Left ventricle myocardium superior (tissue), 1 donor: Measurements from ENCODE around the gene ERVW-1. TPM values are rescaled to one million over a fixed set of nuclear protein-coding genes. Genes with fewer than 3 reads are reported as not detected.

Experiments
- ATAC-seq: fragments of 200-7000 bp; cut with Tn5 transposase; one replicate; pipeline ENCODE4 v1.9.1; 2020; ENCODE audit warnings: mild to moderate bottlenecking, moderate library complexity
- DNase-seq: peaks from one replicate; pipeline ENCODE4 v3.0.0-alpha.2; 2020
- intact Hi-C: fragments of 100-400 bp; cut with micrococcal nuclease; formaldehyde crosslinking; loops from one replicate; pipeline ENCODE4 v1.11.0; 2022
- total RNA-seq: library from RNA; stranded (reverse); fragmentation: NEBNext Ultra II Directional; extraction: Animal tissue kit (Norgen Biotek cat#: 25700); gene quantifications from one replicate; pipeline ENCODE4 v1.2.1, GENCODE V29; 2021
- donor health status: DM: no; HTN: yes; CAD: no; lungs with severe emphysema.

The ERVW-1 gene
- total RNA-seq, 1 donor from 2014 or later, result not detected

DNA sequence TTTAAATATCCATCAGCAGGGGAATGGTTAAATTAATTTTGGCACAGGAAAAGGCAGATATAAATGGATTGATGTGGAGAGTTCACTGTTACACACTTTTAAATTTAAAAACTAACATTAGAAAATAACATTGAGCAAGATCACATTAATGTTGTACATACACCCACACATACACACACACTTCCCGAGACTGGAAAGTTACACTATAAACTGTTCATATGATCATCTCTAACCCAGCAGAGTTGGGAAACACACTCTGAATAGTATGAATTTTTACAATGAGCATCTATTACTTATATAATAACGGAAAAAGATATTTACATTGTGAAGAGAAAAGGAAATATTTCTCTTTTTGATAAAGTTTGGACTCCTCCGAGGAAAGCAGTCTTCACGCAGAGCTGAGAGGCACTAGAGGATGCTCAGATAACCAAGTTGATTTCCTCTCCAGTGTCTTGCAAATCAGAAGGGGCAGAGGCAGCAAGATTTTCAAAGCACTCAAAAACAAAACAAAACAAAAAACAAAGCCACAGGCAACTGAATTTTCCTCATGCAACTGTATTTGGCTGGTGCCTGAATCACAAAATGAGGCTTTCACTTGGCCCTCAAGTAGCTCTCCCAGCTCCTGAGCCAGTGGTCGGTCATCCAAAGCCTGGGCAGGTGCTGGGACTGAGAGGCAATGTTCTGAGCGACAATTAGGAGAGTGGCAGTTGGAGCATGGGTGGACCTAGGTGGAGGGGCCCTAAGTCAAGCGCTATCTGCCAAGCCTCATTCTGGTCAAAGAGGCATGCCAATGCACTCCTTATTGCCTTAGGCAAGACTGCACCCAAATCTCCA is 40.9 kb downstream of the ERVW-1 start:
- DNase-seq (no peak), ATAC-seq (no peak)
- intact Hi-C loops, result no loop called here

DNA sequence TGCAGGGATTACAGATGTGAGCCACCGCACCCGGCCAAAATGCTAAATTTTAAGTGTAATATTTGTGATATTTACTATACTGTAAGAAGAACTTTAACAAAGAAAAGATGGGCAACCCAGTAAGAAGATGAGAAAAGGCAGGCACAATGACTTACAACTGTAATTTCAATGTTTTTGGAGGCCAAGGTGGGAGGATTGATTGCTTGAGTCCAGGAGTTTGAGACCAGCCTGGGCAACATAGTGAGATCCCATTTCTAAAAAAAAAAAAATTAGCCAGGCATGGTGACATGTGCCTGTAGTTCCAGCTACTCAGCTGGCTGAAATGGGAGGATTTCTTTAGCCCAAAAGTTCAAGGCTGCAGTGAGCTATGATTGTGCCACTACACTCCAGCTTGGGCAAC is 42.2 kb downstream of the ERVW-1 start:
- intact Hi-C loops, result no loop called here
- DNase-seq (no peak), ATAC-seq (no peak)

DNA sequence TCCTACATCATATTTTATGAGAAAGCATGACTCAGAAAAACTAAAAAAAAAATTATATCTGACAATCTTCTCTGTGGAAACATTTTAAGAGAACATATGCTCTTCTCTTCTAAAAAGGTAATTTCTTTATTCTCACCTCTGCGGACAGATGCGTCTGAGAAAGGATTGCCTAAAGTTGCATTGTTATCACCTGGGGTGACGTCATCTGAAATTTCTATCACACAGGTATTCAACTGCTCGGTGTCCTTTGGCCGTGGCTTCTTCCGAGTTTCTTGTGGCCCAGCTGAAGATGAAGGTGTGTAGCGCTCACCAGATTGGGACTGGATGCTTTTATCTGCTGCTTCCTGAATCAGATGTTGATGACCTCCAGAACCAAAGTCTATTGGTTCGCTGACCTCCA is 44.7 kb downstream of the ERVW-1 start:
- ATAC-seq, result no peak
- no peak for DNase-seq
- intact Hi-C loops, result no loop called here

DNA sequence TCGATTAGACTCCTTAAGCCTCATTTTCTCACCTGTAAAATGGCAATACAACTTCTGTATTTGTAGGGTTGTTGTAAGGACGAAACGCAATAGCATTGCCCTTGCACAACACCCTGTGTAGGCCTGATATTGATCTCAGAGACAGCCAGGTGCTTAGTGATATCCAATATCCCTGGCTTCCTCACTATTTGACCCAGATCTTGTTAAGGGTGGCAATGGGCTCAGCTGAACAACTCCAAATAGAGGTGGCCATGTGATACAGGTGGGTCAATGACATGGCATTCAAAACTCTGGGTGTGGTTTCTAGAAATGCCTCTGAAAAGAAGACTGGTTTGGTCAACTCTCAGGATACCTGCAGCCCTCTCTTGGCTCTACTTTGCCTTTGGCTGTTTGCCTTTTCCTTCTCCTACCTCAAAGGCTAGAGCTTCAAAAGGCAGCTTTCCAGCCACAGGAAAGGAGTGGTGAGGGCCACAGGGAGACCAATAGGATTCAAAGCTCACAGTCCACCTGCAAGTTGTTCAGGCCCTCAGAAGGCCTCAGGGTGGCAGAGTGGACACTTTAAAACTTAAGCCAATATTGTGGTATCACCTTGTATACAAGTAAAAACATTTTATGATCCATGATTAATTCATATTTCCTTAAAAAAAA is 45.3 kb downstream of the ERVW-1 start:
- intact Hi-C loops, result no loop called here
- DNase-seq (no peak), ATAC-seq (no peak)

DNA sequence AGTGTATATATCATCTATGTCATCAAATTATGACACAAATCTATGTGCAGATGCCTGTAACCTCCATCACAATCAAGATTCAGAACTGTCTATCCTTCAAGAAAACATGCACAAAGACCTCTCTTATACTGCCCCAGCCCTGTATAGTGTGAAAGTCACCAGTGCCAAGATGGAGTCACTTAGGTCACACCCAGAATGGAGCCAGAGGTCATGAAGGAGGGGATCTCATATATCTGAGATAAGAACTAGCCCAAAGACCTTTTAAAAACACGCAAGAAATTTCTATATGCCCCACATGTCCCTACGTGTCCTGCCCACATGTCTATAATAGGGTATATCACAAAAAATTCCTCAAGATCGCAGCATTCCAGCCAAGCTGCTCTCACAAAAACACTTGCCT is 50.6 kb downstream of the ERVW-1 start:
- DNase-seq (no peak), ATAC-seq (no peak)
- intact Hi-C loops, result no loop called here

DNA sequence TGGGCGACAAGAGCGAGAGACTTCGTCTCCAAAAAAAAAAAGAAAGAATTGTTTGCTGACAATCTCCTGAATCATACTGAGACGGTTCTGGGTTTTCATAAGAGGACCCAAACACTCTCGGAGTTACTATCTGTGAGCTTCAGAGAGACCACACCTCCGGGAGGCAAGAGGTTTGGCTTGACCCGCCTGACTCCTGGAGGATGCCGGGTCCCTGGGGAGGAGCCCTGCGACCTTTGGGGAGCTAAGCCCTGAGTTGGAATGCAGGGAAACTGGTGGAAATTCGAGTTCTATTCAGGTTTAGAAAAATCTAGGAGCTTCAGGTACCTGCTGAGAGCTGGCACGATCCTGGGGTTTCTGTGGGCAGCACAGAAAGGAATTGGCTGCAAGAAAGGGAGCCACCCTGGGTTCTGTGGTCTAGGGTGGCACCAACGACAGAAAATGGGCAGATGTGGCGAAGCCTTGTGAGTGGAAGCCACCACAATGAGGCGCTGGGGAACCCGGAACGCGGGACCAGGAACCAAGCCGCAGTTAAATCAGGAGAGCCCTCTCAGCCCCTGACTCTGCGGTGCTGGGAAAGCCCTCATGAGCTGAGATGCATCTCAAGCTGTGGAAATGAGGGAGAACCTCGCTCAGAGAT is 52.3 kb downstream of the ERVW-1 start:
- no peak for ATAC-seq

DNA sequence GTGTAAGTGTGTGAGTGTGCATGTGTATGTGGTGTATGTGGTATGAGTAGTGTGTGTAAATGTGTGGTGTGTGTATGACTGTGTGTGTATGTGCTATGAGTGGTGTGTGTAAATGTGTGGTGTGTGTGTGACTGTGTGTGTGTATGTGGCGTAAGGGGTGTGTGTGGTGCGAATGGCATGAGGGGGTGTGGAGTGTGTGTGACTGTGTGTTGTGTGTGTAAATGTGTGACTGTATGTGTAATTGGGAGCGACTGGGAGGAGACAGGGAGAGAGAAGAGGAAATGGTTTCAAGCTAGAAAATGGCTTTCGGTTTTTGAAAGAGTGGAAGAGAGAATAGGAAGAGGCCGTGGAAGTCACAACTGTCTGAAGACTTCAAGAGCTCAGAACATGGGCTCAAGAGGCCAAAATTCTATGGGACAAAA is 54.0 kb downstream of the ERVW-1 start:
- ATAC-seq, result no peak
- DNase-seq, result no peak
- intact Hi-C loops, result no loop called here

More for the DNA sequence above, 52.3 kb downstream of the ERVW-1 start:
- intact Hi-C loops, result no loop called here
- no peak for DNase-seq

DNA sequence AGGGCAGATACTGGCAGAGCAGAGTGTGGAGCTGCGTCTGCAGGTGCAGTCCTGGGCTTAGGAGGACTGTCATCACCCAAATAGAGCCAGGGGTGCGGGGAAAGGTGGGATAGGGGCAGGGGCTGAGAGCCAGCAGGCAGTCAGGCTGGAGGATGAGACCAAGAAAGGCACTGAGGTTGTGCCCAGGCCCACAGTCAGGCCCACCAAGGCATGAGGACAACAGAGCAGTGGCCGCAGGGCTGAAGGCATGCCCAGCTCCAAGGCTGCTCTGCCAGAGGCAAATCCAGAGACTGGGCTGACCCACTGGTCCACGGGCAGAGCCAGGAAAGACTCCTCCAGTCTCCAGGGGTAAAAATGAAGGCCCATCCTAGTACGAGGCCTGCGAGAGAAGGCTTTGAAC is 54.8 kb downstream of the ERVW-1 start:
- no peak for DNase-seq
- intact Hi-C loops, result no loop called here
- ATAC-seq, result no peak

DNA sequence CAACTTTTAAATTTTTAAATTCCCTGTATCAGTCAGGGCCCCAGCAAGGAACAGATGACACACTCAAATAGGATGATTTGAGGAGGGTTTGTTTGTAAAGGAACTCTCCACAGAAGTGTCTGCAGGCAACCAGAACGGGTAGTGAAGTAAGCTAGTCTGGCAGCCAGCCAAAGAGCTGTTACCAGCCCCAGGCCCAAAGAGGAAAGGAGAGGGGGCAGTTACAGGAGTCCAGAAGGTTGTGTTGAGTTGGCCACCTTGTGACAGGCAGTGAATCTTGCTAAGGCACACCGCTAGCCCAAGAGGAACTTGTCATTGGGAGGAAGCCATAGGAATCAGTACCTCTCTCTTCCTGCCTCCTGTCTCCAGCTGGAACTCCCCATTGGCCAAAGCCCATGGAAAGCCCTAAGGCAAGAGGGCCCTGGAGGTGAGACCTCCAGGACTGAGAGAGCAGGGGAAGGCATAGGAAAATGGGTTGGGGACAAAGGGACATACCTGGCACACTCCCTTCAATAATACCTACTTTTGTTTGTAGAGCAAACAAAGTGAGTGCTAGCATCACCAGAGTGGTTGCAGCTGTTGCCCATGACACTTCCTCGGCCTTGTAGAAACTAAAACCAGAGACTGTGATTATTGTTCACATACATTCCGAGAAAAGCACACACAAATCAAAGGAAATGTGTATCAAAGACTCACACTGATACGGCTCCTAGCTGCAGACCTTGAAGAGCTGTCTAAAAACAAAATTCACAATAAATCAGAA is 55.9 kb downstream of the ERVW-1 start:
- ATAC-seq (no peak), DNase-seq (no peak)
- intact Hi-C loops, result no loop called here

Other genes with a start within 250 kb of the ERVW-1 start
- 23.9 TPM for gene KRIT1, start 232.0 kb downstream of the ERVW-1 start, total RNA-seq
- gene ANKIB1, start 232.0 kb downstream of the ERVW-1 start, total RNA-seq, result 39.3 TPM
- gene GATAD1, start 30.5 kb downstream of the ERVW-1 start, total RNA-seq, result 13.1 TPM
- gene PEX1, start 50.6 kb upstream of the ERVW-1 start, total RNA-seq, result 15.0 TPM
- gene RBM48, start 50.8 kb upstream of the ERVW-1 start, total RNA-seq, result 14.4 TPM
- gene FAM133B, start 112.4 kb upstream of the ERVW-1 start, total RNA-seq, result 14.8 TPM